MM.1S (cell line): Measurements from ENCODE around the gene SP100.
"Not testable (repeated sequence)": the region's sequence is repeated elsewhere in the genome, so short reads cannot be mapped to it uniquely, and the experiment has no call there.

Experiments used
- DNase-seq: peaks from one replicate; pipeline ENCODE4 v3.0.0-alpha.2; 2015
- H2AFZ ChIP-seq: fragments of 300-600 bp; sonication (generic); 2 replicates; pipeline ENCODE4 v1.6.0; 2016; ENCODE audit warnings: antibody characterized with exemption, low read length
- H3F3A ChIP-seq: fragments of 300-600 bp; sonication (generic); 2 replicates; pipeline ENCODE4 v1.6.1; 2016; ENCODE audit warnings: mild to moderate bottlenecking, antibody characterized with exemption, low read length, moderate library complexity, mixed read lengths; ENCODE audit not compliant: insufficient read depth
- H3K27ac ChIP-seq: fragments of 300-600 bp; sonication (generic); 2 replicates; pipeline ENCODE4 v1.5.1; 2016; ENCODE audit warnings: mild to moderate bottlenecking, low read length
- H3K27me3 ChIP-seq: fragments of 300-600 bp; sonication (generic); replicated peaks from 2 replicates; pipeline ENCODE4 v1.6.0; 2016; ENCODE audit warnings: low read length; ENCODE audit not compliant: insufficient read depth
- H3K36me3 ChIP-seq: fragments of 300-600 bp; sonication (generic); replicated peaks from 2 replicates; pipeline ENCODE4 v1.6.1; 2016; ENCODE audit warnings: mild to moderate bottlenecking, low read length, mixed read lengths; ENCODE audit not compliant: insufficient read depth
- H3K4me1 ChIP-seq: fragments of 300-600 bp; sonication (generic); 2 replicates; pipeline ENCODE4 v1.6.1; 2016; ENCODE audit warnings: low read length, mixed read lengths
- H3K4me2 ChIP-seq: fragments of 300-600 bp; sonication (generic); 2 replicates; pipeline ENCODE4 v1.6.0; 2016; ENCODE audit warnings: low read depth, low read length
- H3K4me3 ChIP-seq: fragments of 300-600 bp; sonication (generic); 2 replicates; pipeline ENCODE4 v1.5.1; 2016; ENCODE audit warnings: low read length, mixed read lengths
- H3K79me2 ChIP-seq: fragments of 300-600 bp; sonication (generic); 2 replicates; pipeline ENCODE4 v1.6.1; 2016; ENCODE audit warnings: mixed run types, low read length, mixed read lengths
- H3K9ac ChIP-seq: fragments of 300-600 bp; sonication (generic); 2 replicates; pipeline ENCODE4 v1.6.1; 2016; ENCODE audit warnings: low read length, mixed read lengths
- H3K9me2 ChIP-seq: fragments of 300-600 bp; sonication (generic); replicated peaks from 2 replicates; pipeline ENCODE4 v1.6.1; 2016; ENCODE audit warnings: mild to moderate bottlenecking, low read length, mixed read lengths; ENCODE audit not compliant: insufficient read depth
- H3K9me3 ChIP-seq: fragments of 300-600 bp; sonication (generic); replicated peaks from 2 replicates; pipeline ENCODE4 v1.6.1; 2016; ENCODE audit warnings: mild to moderate bottlenecking, low read length, mixed read lengths; ENCODE audit not compliant: insufficient read depth
- H4K20me1 ChIP-seq: fragments of 300-600 bp; sonication (generic); 2 replicates; pipeline ENCODE4 v1.6.1; 2016; ENCODE audit warnings: mild to moderate bottlenecking, low read length, moderate library complexity, mixed read lengths; ENCODE audit not compliant: insufficient read depth
- CTCF ChIP-seq: fragments of 300-600 bp; sonication (generic); IDR thresholded peaks from 2 replicates; pipeline ENCODE4 v1.5.1; 2016; ENCODE audit warnings: antibody characterized with exemption, low read length, mixed read lengths
- EZH2 ChIP-seq: fragments of 300-600 bp; sonication (generic); optimal IDR thresholded peaks from 2 replicates; pipeline ENCODE3; 2017; ENCODE audit warnings: low read depth, mild to moderate bottlenecking, antibody characterized with exemption, low read length, mixed read lengths
- EZH2phosphoT487 ChIP-seq: fragments of 300-600 bp; sonication (generic); IDR thresholded peaks from 2 replicates; pipeline ENCODE4 v1.6.1; 2018; ENCODE audit warnings: antibody characterized with exemption, low read length

SP100 gene

GRCh38 chr2:230403746-230404145 is 12.3 kb upstream of the SP100 start:
- Histone ChIP-seq H3K27ac (no peak overlapping the region), H3K4me3 (no peak overlapping the region), H3K36me3 (no peaks in the 10 kb centered on the region), H3K27me3 (no peaks in the 10 kb centered on the region), H3K9ac (no peak overlapping the region), H4K20me1 (no peaks in the 10 kb centered on the region), H2AFZ (no peak overlapping the region), H3K4me2 (no peak overlapping the region), H3K9me3 (no peaks in the 10 kb centered on the region), H3K4me1 (no peaks in the 10 kb centered on the region), H3F3A (no peaks in the 10 kb centered on the region), H3K79me2 (no peaks in the 10 kb centered on the region), H3K9me2 (no peaks in the 10 kb centered on the region)
- no peak for DNase-seq
- TF ChIP-seq EZH2 (no peak), EZH2phosphoT487 (no peak), CTCF (no peak)

- no peak overlapping the region for H2AFZ ChIP-seq
- no peak overlapping the region for H3K27ac ChIP-seq
- no peaks in the 10 kb centered on the region for H3K27me3 ChIP-seq
- no peak overlapping the region for H3K9ac ChIP-seq
- H3K4me1 ChIP-seq: peaks cover 1% of the 10 kb centered on the region
- no peaks in the 10 kb centered on the region for H3K9me2 ChIP-seq
- DNase-seq: no peak
- H3F3A ChIP-seq: peaks cover 2% of the 10 kb centered on the region; the same call in 1 of the 2 replicates
- TF ChIP-seq CTCF (no peak), EZH2phosphoT487 (no peak), EZH2 (no peak)
- H3K9me3 ChIP-seq: no peaks in the 10 kb centered on the region
- H4K20me1 ChIP-seq: no peaks in the 10 kb centered on the region
- H3K36me3 ChIP-seq: no peaks in the 10 kb centered on the region
- no peak overlapping the region for H3K4me2 ChIP-seq
- H3K79me2 ChIP-seq: no peaks in the 10 kb centered on the region
- H3K4me3 ChIP-seq: no peak overlapping the region
Observed at GRCh38 chr2:230405824-230406223, 10.2 kb upstream of the SP100 start.

- H3F3A ChIP-seq: peaks cover 11% of the 10 kb centered on the region
- H4K20me1 ChIP-seq: no peaks in the 10 kb centered on the region
- H3K79me2 ChIP-seq: no peaks in the 10 kb centered on the region
- no peak overlapping the region for H3K4me3 ChIP-seq
- H3K36me3 ChIP-seq: no peaks in the 10 kb centered on the region
- no peaks in the 10 kb centered on the region for H3K27me3 ChIP-seq
- no peaks in the 10 kb centered on the region for H3K9me2 ChIP-seq
- no peak for TF ChIP-seq EZH2phosphoT487
- no peak for TF ChIP-seq CTCF
- no peak for TF ChIP-seq EZH2
- H3K27ac ChIP-seq: no peak overlapping the region
- peaks cover 9% of the 10 kb centered on the region for H3K4me1 ChIP-seq
- no peak overlapping the region for H3K4me2 ChIP-seq
- no peak overlapping the region for H2AFZ ChIP-seq
- H3K9me3 ChIP-seq: no peaks in the 10 kb centered on the region
- H3K9ac ChIP-seq: no peak overlapping the region
- no peak for DNase-seq
Observed at GRCh38 chr2:230408244-230408842, 7.7 kb upstream of the SP100 start.

- not testable (repeated sequence) for H3K36me3 ChIP-seq, H3K9me3 ChIP-seq, H3K4me2 ChIP-seq, H2AFZ ChIP-seq, DNase-seq, H3K9ac ChIP-seq, H3K9me2 ChIP-seq, H3K4me1 ChIP-seq, H3K27ac ChIP-seq, H3K4me3 ChIP-seq, H4K20me1 ChIP-seq, H3K79me2 ChIP-seq, H3K27me3 ChIP-seq
- H3F3A ChIP-seq: peaks cover 11% of the 10 kb centered on the region
Observed at GRCh38 chr2:230409316-230409715, 6.7 kb upstream of the SP100 start.
